Activated CD4-positive, alpha-beta memory T cell treated with anti-CD3 and anti-CD28 coated beads for 36 hours (primary cell): ENCODE results near the gene VAV2. TPM values are rescaled to one million over a fixed set of nuclear protein-coding genes. Genes with fewer than 3 reads are reported as not detected.
"Not testable (repeated sequence)": the region's sequence is repeated elsewhere in the genome, so short reads cannot be mapped to it uniquely, and the experiment has no call there.

Source experiments
- CTCF ChIA-PET: fragments of 350-600 bp; sonication (Branson Sonifier 250); formaldehyde crosslinking; loops from one replicate; lab custom pipeline; 2021; ENCODE audit warnings: antibody characterized with exemption, inconsistent platforms; lab: Charles Lee
- POLR2A ChIA-PET: fragments of 350-600 bp; sonication (Branson Sonifier 250); formaldehyde crosslinking; loops from one replicate; lab custom pipeline; 2021; ENCODE audit warnings: antibody characterized with exemption; lab: Charles Lee
- DNase-seq: peaks from one replicate; pipeline ENCODE4 v3.0.0-alpha.2; 2020
- H3K27ac Mint-ChIP-seq: one replicate; pipeline ENCODE4 v1.8.0; 2021; ENCODE audit warnings: mixed read lengths
- H3K27me3 Mint-ChIP-seq: one replicate; pipeline ENCODE4 v1.8.0; 2021; ENCODE audit warnings: mixed read lengths
- H3K36me3 Mint-ChIP-seq: one replicate; pipeline ENCODE4 v1.8.0; 2021; ENCODE audit warnings: mixed read lengths
- H3K4me1 Mint-ChIP-seq: one replicate; pipeline ENCODE4 v1.8.0; 2021; ENCODE audit warnings: low read depth, mixed read lengths
- H3K4me3 Mint-ChIP-seq: one replicate; pipeline ENCODE4 v1.8.0; 2021; ENCODE audit warnings: mild to moderate bottlenecking, mixed read lengths
- H3K9me3 Mint-ChIP-seq: one replicate; pipeline ENCODE4 v1.8.0; 2021; ENCODE audit warnings: mixed read lengths
- intact Hi-C: fragments of 100-400 bp; cut with micrococcal nuclease; formaldehyde crosslinking; loops from one replicate; pipeline ENCODE4 v1.15.1; 2023
- total RNA-seq, 2 experiments: library from RNA; stranded (reverse); gene quantifications; one replicate each; pipeline ENCODE4 v1.2.3, GENCODE V29; 2021

VAV2 gene
- total RNA-seq, 2 experiments from 2014 or later: 4.5 to 5.3 TPM

- Mint-ChIP-seq H3K4me3 (no peak overlapping the region), H3K4me1 (peaks cover 2% of the 10 kb centered on the region), H3K36me3 (peaks cover 6% of the 10 kb centered on the region), H3K27ac (no peak overlapping the region), H3K9me3 (peaks cover 13% of the 10 kb centered on the region), H3K27me3 (no peaks in the 10 kb centered on the region)
- intact Hi-C loops: no loop called here
- ChIA-PET POLR2A (no interaction called here), CTCF (interaction anchor here (1.5 kb wide), 1 partner anchor 27 kb away, joined by 3 read pairs; no protein-coding TSS in a partner anchor)
- no peak for DNase-seq
These were observed 24.9 kb downstream of the VAV2 start for GRCh38 chr9:133967024-133967741.

DNA sequence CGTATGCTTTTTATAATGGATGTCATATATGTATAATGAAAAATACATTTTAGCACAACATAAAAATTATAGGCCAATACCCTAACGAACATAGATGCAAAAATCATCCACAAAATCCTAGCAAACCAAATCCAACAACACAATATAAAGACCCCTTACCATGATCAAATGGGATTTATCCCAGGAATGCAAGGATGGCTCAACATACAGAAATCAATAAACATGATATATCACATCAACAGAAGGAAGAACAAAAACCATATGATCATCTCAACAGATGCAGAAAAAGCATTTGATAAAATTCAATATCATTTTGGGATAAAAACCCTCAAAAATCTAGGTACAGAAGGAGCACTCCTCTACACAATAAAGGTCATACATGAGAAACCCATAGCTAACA lies 27.7 kb downstream of the VAV2 start:
- ChIA-PET CTCF (no interaction called here), POLR2A (no interaction called here)
- no peaks in the 10 kb centered on the region for H3K27me3 Mint-ChIP-seq
- no peak overlapping the region for H3K4me3 Mint-ChIP-seq
- intact Hi-C loops: no loop called here
- no peak overlapping the region for H3K27ac Mint-ChIP-seq
- H3K36me3 Mint-ChIP-seq: peaks cover 6% of the 10 kb centered on the region
- peaks cover 13% of the 10 kb centered on the region for H3K9me3 Mint-ChIP-seq
- H3K4me1 Mint-ChIP-seq: peaks cover 2% of the 10 kb centered on the region
- no peak for DNase-seq

DNA sequence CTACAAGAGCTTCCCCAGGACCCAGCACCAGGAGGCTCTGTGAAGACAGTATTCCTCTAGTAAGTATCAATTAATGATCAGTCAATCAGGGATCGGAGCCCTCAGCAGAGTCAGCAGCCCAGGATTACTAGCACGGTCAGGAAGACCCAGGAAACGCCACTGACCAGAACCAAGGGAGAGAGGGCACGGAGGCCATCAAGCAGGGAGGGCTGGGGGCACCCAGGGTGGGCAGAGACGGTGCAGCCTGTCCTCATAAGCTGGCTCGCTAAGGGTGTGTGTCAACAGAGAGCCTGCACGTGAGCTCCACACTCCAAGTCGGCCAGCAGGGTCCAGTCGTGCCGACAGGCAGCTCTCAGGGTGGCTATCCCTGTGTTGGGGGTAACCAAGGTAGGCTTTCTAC lies 29.0 kb downstream of the VAV2 start:
- H3K4me1 Mint-ChIP-seq: peaks cover 2% of the 10 kb centered on the region
- ChIA-PET POLR2A (no interaction called here), CTCF (interaction anchor here (0.8 kb wide), 1 partner anchor 24 kb away, joined by 3 read pairs; no protein-coding TSS in a partner anchor)
- H3K36me3 Mint-ChIP-seq: peaks cover 6% of the 10 kb centered on the region
- no peak overlapping the region for H3K27ac Mint-ChIP-seq
- H3K4me3 Mint-ChIP-seq: no peak overlapping the region
- DNase-seq: no peak
- H3K27me3 Mint-ChIP-seq: no peaks in the 10 kb centered on the region
- intact Hi-C loops: no loop called here
- H3K9me3 Mint-ChIP-seq: peaks cover 13% of the 10 kb centered on the region

DNA sequence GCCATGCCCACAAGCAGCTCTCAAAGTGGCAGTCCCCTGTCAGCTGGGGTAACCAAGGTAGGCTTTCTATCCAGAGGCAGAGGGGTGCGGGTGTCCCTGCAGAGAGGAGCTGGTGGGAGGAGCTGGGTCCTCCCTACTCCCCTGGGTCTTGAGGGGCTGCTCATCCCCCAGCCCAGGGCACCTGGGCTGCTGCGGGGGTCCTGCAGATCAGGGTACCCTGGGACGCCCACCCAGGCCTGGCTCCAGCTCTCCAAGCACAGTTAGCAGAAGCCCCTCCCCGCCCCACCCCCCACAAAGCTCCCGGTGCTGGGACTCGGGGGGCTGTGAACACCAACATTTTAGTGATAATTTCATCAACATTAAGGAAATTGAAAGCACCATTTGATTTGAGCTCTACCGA lies 29.8 kb downstream of the VAV2 start:
- Mint-ChIP-seq H3K36me3 (peaks cover 6% of the 10 kb centered on the region), H3K27ac (no peak overlapping the region), H3K4me1 (peaks cover 2% of the 10 kb centered on the region), H3K27me3 (no peaks in the 10 kb centered on the region), H3K9me3 (peaks cover 13% of the 10 kb centered on the region), H3K4me3 (no peak overlapping the region)
- intact Hi-C loops: no loop called here
- ChIA-PET CTCF (interaction anchor here (0.7 to 0.8 kb wide), 2 partner anchors 23 to 169 kb away, joined by 3 read pairs; no protein-coding TSS in a partner anchor), POLR2A (no interaction called here)
- DNase-seq: no peak

DNA sequence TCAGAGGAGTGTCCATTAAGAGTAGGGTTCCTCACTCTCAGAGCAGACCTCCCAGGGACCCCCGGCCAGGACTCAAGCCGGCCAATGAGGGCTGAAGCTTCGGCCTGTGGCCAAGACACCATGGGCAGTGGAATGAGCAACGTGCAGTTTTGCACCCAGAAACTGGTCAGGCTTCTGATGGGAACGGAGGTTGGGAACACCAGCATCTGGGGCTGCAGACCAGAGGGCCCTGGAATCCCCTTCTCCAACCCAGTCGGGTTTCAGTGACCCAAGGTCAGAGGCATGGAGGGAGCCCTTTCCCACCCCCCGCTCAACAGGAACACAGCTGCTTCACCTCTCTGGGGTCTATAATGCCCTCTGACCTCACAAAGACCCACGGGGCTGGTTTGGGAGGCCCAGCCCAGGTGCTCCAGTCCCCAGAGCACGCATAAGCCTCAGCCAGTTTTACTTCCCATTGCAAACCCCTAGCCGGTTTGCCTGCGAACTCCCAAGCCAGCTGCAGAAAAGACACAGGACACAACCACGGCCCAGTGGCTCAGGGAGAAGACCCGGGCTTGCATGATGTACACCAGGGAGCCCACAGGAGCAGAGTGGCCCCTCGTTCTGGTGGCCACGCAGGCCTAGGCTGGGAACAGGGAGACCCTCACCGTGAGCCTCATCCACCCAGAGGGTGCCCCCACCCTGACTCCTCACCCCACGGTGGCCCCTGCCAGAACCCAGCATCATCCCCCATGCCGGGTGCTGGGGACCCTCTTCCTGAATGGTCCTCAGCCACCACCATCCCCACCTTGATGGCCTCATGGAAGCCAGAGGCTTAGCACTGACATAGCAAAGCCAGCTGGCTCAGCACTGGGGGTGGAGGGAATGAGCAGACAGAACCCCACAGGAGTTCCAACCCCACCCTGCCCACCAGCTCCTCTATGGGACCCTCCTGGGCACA lies 30.6 kb downstream of the VAV2 start:
- Mint-ChIP-seq H3K27ac (no peak overlapping the region), H3K9me3 (peaks cover 13% of the 10 kb centered on the region), H3K4me1 (no peaks in the 10 kb centered on the region), H3K27me3 (no peaks in the 10 kb centered on the region), H3K4me3 (no peak overlapping the region), H3K36me3 (peaks cover 6% of the 10 kb centered on the region)
- intact Hi-C loops: no loop called here
- no peak for DNase-seq
- CTCF ChIA-PET: interaction anchor here (0.7 kb wide), 1 partner anchor 168 kb away, joined by 3 read pairs; no protein-coding TSS in a partner anchor
- POLR2A ChIA-PET: no interaction called here

- Mint-ChIP-seq H3K4me1 (peaks cover 3% of the 10 kb centered on the region), H3K9me3 (peaks cover 13% of the 10 kb centered on the region), H3K27me3 (no peaks in the 10 kb centered on the region), H3K36me3 (peaks cover 6% of the 10 kb centered on the region), H3K4me3 (no peak overlapping the region), H3K27ac (no peak overlapping the region)
- intact Hi-C loops: no loop called here
- ChIA-PET POLR2A (no interaction called here), CTCF (no interaction called here)
- DNase-seq: no peak
These were observed 31.5 kb downstream of the VAV2 start for GRCh38 chr9:133960568-133961129.

DNA sequence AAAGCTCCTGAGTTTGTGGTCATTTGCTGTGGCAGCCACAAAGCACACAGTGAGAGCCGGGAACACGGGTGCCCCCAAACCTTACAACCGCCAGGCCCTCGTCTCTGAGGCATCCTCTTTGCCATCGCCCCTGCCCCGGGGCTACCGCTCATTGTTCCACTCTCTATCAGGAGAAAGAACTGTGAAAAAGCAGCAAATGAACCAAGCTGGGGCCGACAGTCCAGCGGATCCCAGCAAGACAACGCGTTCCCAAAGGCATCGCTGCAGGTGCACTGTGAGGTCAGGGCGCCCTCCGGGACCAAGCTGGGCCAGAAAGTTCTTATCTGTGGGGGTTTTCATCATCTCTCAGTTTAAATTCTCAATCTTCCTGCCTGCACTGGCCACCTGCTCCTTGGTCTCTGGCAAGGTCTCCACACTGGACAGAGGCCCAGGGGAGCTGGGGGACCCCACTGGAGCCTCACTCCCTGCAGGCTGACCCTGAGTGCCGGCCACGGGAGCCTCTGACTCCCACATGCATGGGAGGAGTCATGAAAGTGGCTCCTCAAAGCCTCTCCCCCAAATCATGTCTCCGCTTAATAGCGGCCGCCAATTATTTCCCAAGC lies 32.1 kb downstream of the VAV2 start:
- Mint-ChIP-seq H3K27me3 (no peaks in the 10 kb centered on the region), H3K4me3 (no peak overlapping the region), H3K27ac (no peak overlapping the region), H3K36me3 (peaks cover 6% of the 10 kb centered on the region), H3K9me3 (peaks cover 13% of the 10 kb centered on the region), H3K4me1 (peaks cover 3% of the 10 kb centered on the region)
- CTCF ChIA-PET: no interaction called here
- no peak for DNase-seq
- intact Hi-C loops: no loop called here
- POLR2A ChIA-PET: no interaction called here

DNA sequence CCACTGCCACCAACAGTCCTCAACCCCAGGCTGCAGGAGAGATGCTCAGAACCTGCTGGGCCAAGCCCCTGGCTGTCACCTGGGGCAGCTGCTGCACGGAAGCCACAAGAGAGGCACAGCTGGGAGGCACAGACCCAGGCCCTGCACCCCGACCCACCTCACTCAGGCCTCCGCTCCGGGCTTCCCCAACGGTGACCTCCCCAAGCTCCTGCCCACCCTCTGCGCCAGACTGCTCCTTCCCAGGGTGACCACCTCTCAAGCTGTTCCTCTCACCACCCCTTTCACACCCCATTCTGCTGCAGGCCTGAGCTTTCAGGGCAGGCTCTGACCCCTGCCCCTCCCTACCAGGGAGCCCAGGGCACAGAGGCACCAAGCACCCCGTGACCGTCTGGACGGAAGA lies 33.0 kb downstream of the VAV2 start:
- POLR2A ChIA-PET: interaction anchor here (0.5 kb wide), 1 partner anchor 213 kb away, joined by 3 read pairs; no protein-coding TSS in a partner anchor
- intact Hi-C loops: no loop called here

DNA sequence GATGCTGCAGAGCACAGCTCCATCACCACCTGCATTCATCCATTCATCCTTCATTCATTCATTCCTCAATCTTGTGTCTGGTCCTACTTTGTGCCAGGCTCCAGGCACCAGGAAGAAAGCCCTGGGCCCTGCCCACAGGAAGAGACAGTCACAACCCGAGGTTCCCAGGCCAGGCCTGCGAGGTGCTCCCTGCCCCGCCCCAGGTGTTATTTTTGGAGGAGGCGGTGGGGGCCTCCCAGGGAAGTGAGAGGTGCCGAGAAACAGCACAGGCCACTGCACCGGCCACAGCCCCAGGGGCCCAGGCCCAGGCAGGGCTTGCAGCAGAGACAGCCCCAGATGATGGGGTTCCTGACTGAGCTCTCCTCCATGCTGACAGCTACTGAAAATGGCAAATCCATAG lies 33.4 kb downstream of the VAV2 start:
- no peak for DNase-seq
- no peak overlapping the region for H3K27ac Mint-ChIP-seq
- H3K27me3 Mint-ChIP-seq: no peaks in the 10 kb centered on the region
- POLR2A ChIA-PET: interaction anchor here (0.5 kb wide), 1 partner anchor 212 kb away, joined by 3 read pairs; no protein-coding TSS in a partner anchor
- no peak overlapping the region for H3K4me3 Mint-ChIP-seq
- peaks cover 5% of the 10 kb centered on the region for H3K9me3 Mint-ChIP-seq
- CTCF ChIA-PET: no interaction called here
- H3K4me1 Mint-ChIP-seq: peaks cover 15% of the 10 kb centered on the region
- intact Hi-C loops: no loop called here
- H3K36me3 Mint-ChIP-seq: no peaks in the 10 kb centered on the region

More for the DNA sequence above, 33.0 kb downstream of the VAV2 start:
- H3K27ac Mint-ChIP-seq: no peak overlapping the region
- CTCF ChIA-PET: no interaction called here
- no peak for DNase-seq
- no peak overlapping the region for H3K4me3 Mint-ChIP-seq
- no peaks in the 10 kb centered on the region for H3K27me3 Mint-ChIP-seq
- H3K4me1 Mint-ChIP-seq: peaks cover 12% of the 10 kb centered on the region
- peaks cover 6% of the 10 kb centered on the region for H3K9me3 Mint-ChIP-seq
- no peaks in the 10 kb centered on the region for H3K36me3 Mint-ChIP-seq

GRCh38 chr9:133957772-133958171 lies 34.4 kb downstream of the VAV2 start:
- H3K27ac Mint-ChIP-seq, DNase-seq, H3K27me3 Mint-ChIP-seq, H3K9me3 Mint-ChIP-seq, CTCF ChIA-PET, intact Hi-C loops, POLR2A ChIA-PET, H3K4me3 Mint-ChIP-seq, H3K36me3 Mint-ChIP-seq: not testable (repeated sequence)
- peaks cover 15% of the 10 kb centered on the region for H3K4me1 Mint-ChIP-seq

DNA sequence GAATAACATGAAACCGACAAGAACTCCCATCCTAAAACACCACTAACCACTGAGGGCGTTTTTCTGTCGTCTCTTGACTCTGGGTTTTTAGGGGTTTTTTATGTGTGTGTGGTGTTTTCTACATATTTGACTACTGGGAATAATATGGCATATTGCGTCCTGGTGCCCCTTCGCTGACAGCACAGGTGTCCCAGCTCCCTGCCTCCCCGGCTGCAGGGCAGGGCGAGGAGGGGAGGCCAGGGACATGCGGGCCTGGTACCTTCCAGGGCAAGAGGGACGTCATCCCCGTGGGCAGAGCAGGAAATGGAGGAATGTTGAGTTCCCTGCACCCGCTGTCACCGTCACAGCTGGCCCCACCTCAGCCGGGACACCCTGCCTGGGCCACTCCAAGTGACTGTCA lies 34.8 kb downstream of the VAV2 start:
- H3K4me1 Mint-ChIP-seq: peaks cover 15% of the 10 kb centered on the region
- no peak for DNase-seq
- intact Hi-C loops: no loop called here
- no peak overlapping the region for H3K4me3 Mint-ChIP-seq
- H3K36me3 Mint-ChIP-seq: no peaks in the 10 kb centered on the region
- H3K27me3 Mint-ChIP-seq: no peaks in the 10 kb centered on the region
- ChIA-PET POLR2A (no interaction called here), CTCF (no interaction called here)
- H3K9me3 Mint-ChIP-seq: no peaks in the 10 kb centered on the region
- H3K27ac Mint-ChIP-seq: no peak overlapping the region
